ENCODE measurements around the gene ASIC2. TPM values are rescaled to one million over a fixed set of nuclear protein-coding genes. Genes with fewer than 3 reads are reported as not detected.

ASIC2 gene
- total RNA-seq, 1 experiment from 2014 or later: 0.74 TPM

- Histone ChIP-seq H3K9ac (ENCODE audit: extremely low read depth, insufficient read length, low read length) (no peak overlapping the region), H3K4ac (ENCODE audit: low read depth, low read length) (no peak overlapping the region), H3K23ac (ENCODE audit: insufficient read length, low read depth, low read length) (no peak overlapping the region), H4K20me1 (ENCODE audit: control insufficient read depth, insufficient read depth, insufficient read length) (peaks cover 2% of the 10 kb centered on the region), H3K56ac (ENCODE audit: insufficient read length, low read depth, low read length) (no peak overlapping the region), H2AFZ (ENCODE audit: low read length) (no peak overlapping the region), H3K9me3 (ENCODE audit: control insufficient read depth, low read depth, low read length) (no peaks in the 10 kb centered on the region), H3K4me1 (ENCODE audit: insufficient read depth, low read length) (no peaks in the 10 kb centered on the region), H3K23me2 (ENCODE audit: insufficient read length, low read depth, low read length, poor library complexity, severe bottlenecking) (no peaks in the 10 kb centered on the region), H2AK5ac (ENCODE audit: insufficient read length, low read length) (no peak overlapping the region), H2BK120ac (ENCODE audit: low read depth, low read length, poor library complexity, severe bottlenecking) (no peak overlapping the region), H4K8ac (replicated peaks; ENCODE audit: insufficient read length, low read depth, low read length) (no peak overlapping the region), H3K18ac (ENCODE audit: insufficient read length, low read depth, low read length) (no peak overlapping the region), H3K4me2 (ENCODE audit: insufficient read depth, insufficient read length, low read length) (no peak overlapping the region), H3K27ac (ENCODE audit: insufficient read length, low read depth, low read length) (no peak overlapping the region), H3K14ac (ENCODE audit: insufficient read depth, low read length) (no peak overlapping the region), H2BK12ac (ENCODE audit: insufficient read length, low read depth, low read length) (no peak overlapping the region), H4K5ac (ENCODE audit: insufficient read length, low read depth, low read length) (no peak overlapping the region), H2BK15ac (ENCODE audit: low read depth, low read length) (no peak overlapping the region), H3K79me1 (ENCODE audit: insufficient read depth, low read depth, low read length, poor library complexity, severe bottlenecking) (no peaks in the 10 kb centered on the region), H2BK20ac (ENCODE audit: low read depth, low read length, poor library complexity, severe bottlenecking) (no peak overlapping the region), H3K79me2 (ENCODE audit: insufficient read depth, low read length) (no peaks in the 10 kb centered on the region), H3K27me3 (ENCODE audit: insufficient read depth, low read length) (no peaks in the 10 kb centered on the region), H2BK5ac (ENCODE audit: insufficient read length, low read length) (no peak overlapping the region), H4K91ac (ENCODE audit: insufficient read length, low read depth, low read length) (no peak overlapping the region), H3T11ph (ENCODE audit: low read length) (no peak overlapping the region)
- no peak overlapping the region for H3K27ac Mint-ChIP-seq
- no peaks in the 10 kb centered on the region for H3K9me3 Mint-ChIP-seq
- H3K27me3 Mint-ChIP-seq (ENCODE audit: low read depth): peaks cover 6% of the 10 kb centered on the region
- H3K4me3 Mint-ChIP-seq: no peak overlapping the region
- no CpG with 5 or more reads among the region's 3 CpGs for WGBS (ENCODE audit: extremely low coverage, insufficient read length, low lambda C conversion rate)
- peaks cover 0 to 2% of the 10 kb centered on the region in 2 experiments; a peak in 1 of 4 replicates for H3K4me1 Mint-ChIP-seq
- DNase-seq: no peak
- no peaks in the 10 kb centered on the region for H3K36me3 Mint-ChIP-seq (ENCODE audit: insufficient read depth in 1 of 3, low read depth in 3 of 3)
- TF ChIP-seq, protein P1, sequence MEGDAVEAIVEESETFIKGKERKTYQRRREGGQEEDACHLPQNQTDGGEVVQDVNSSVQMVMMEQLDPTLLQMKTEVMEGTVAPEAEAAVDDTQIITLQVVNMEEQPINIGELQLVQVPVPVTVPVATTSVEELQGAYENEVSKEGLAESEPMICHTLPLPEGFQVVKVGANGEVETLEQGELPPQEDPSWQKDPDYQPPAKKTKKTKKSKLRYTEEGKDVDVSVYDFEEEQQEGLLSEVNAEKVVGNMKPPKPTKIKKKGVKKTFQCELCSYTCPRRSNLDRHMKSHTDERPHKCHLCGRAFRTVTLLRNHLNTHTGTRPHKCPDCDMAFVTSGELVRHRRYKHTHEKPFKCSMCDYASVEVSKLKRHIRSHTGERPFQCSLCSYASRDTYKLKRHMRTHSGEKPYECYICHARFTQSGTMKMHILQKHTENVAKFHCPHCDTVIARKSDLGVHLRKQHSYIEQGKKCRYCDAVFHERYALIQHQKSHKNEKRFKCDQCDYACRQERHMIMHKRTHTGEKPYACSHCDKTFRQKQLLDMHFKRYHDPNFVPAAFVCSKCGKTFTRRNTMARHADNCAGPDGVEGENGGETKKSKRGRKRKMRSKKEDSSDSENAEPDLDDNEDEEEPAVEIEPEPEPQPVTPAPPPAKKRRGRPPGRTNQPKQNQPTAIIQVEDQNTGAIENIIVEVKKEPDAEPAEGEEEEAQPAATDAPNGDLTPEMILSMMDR (conservative IDR thresholded peaks at IDR 0.05): no peak
Measured at GRCh38 chr17:33243732-33244131, 49.4 kb downstream of the ASIC2 start.

Data from H9 (cell line).